ENCODE data around the gene USF2. TPM values are rescaled to one million over a fixed set of nuclear protein-coding genes. Genes with fewer than 3 reads are reported as not detected.

Gene USF2
- total and polyA plus RNA-seq, 2 of the 8 experiments (the other 6 are each of a cell fraction or from before 2014, with no cell fraction given) = 74.1 to 109 TPM

- Histone ChIP-seq H2BK15ac (ENCODE audit: low read length) (no peak overlapping the region), H3K27ac (ENCODE audit: low read depth, low read length) (no peak overlapping the region), H4K20me1 (replicated peaks in 1 of 2; ENCODE audit: control insufficient read depth in 1 of 2, insufficient read depth in 2 of 2, low read length in 2 of 2) (peaks cover 0 to 8% of the 10 kb centered on the region in 2 experiments), H3K4ac (replicated peaks; ENCODE audit: insufficient read length, low read depth, low read length) (no peak overlapping the region), H3K79me1 (ENCODE audit: low read depth, low read length) (peaks cover 3% of the 10 kb centered on the region; the same call in 1 of the 2 replicates), H4K91ac (replicated peaks; ENCODE audit: insufficient read length, low read length) (no peak overlapping the region), H2AK5ac (ENCODE audit: low read depth, low read length) (no peak overlapping the region), H2AFZ (ENCODE audit: low read length) (no peak overlapping the region), H3K14ac (ENCODE audit: insufficient read length) (no peak overlapping the region), H3K9me3 (ENCODE audit: insufficient read depth in 2 of 2, low read depth in 1 of 2, low read length in 1 of 2) (no peaks in the 10 kb centered on the region), H3K36me3 (ENCODE audit: control insufficient read depth in 2 of 4, insufficient read depth in 4 of 4, low read length in 3 of 4) (peaks cover 16 to 28% (median 22%) of the 10 kb centered on the region in 4 experiments), H4K8ac (ENCODE audit: extremely low read depth, insufficient read depth, low read length) (no peak overlapping the region), H2BK120ac (replicated peaks; ENCODE audit: low read depth, low read length) (no peak overlapping the region), H3K4me2 (ENCODE audit: insufficient read depth in 1 of 2, low read depth in 2 of 2, low read length in 2 of 2) (no peak overlapping the region), H3K4me1 (replicated peaks in 1 of 4; ENCODE audit: control insufficient read depth in 3 of 4, insufficient read depth in 4 of 4, low read length in 3 of 4) (peaks cover 0 to 7% (median 3%) of the 10 kb centered on the region in 4 experiments; a peak in 4 of 7 replicates), H3K23me2 (ENCODE audit: low read depth, low read length) (no peaks in the 10 kb centered on the region; the same call in 1 of the 2 replicates), H2BK20ac (ENCODE audit: low read length) (no peak overlapping the region), H3K56ac (replicated peaks; ENCODE audit: insufficient read length, low read depth, low read length) (no peak overlapping the region), H2BK12ac (ENCODE audit: low read depth, low read length) (no peak overlapping the region), H3K79me2 (ENCODE audit: control insufficient read depth in 1 of 2, insufficient read depth in 2 of 2, low read length in 2 of 2) (0 out of 4 replicates have a peak, but pooled peaks cover 0 to 5% of the 10 kb centered on the region in 2 experiments), H3K27me3 (replicated peaks in 1 of 4; ENCODE audit: control insufficient read depth in 3 of 4, extremely low read depth in 1 of 4, insufficient read depth in 3 of 4, low read length in 3 of 4) (no peaks in the 10 kb centered on the region), H4K5ac (ENCODE audit: insufficient read length, low read depth, low read length) (no peak overlapping the region), H2BK5ac (ENCODE audit: low read depth, low read length) (no peak overlapping the region), H3K18ac (ENCODE audit: extremely low read depth, low read length) (no peak overlapping the region), H3K4me3 (ENCODE audit: extremely low read depth in 1 of 4, insufficient read depth in 2 of 4, low read depth in 3 of 4, low read length in 4 of 4) (no peak overlapping the region), H3K9ac (replicated peaks in 1 of 4; ENCODE audit: extremely low read depth in 1 of 4, low read depth in 3 of 4, low read length in 3 of 4) (no peak overlapping the region), H3K23ac (ENCODE audit: insufficient read length) (no peak overlapping the region)
- CTCF ChIA-PET (ENCODE audit: partially characterized antibody) = no interaction called here
- 90% methylated on average over 16 of the region's 16 CpGs; no CpG with 5 or more reads in 1 of the 2 experiments for WGBS, 2 experiments (ENCODE audit: extremely low coverage in 1 of 2, insufficient coverage in 1 of 2, insufficient read length in 1 of 2, insufficient replicate concordance in 2 of 2, low coverage in 1 of 2, low lambda C conversion rate in 2 of 2, missing lambda C conversion rate in 1 of 2)
- POLR2A ChIA-PET (ENCODE audit: partially characterized antibody) = interaction anchor here (0.7 to 3.1 kb wide), 6 partner anchors 8 to 40 kb away, joined by 3 to 15 read pairs (median 4); partner anchors contain the start of gene HAMP
- DNase-seq (ENCODE audit: low read depth in 1 of 2, low spot score in 2 of 2) (no peak), FAIRE-seq (no peak)
- no peak for TF ChIP-seq MAFK (IDR thresholded peaks at IDR 0.05; ENCODE audit: low read depth, low read length)
- TF ChIP-seq POU5F1 (IDR thresholded peaks at IDR 0.05; ENCODE audit: low read depth, low read length) = no peak
- TF ChIP-seq RFX5 (IDR thresholded peaks at IDR 0.05; ENCODE audit: borderline replicate concordance, low read depth, low read length) = no peak
- TF ChIP-seq HDAC2 (IDR thresholded peaks at IDR 0.05; ENCODE audit: borderline replicate concordance in 1 of 2, low read depth in 2 of 2, low read length in 2 of 2) = no peak
- no peak for TF ChIP-seq CTBP2 (IDR thresholded peaks at IDR 0.05; ENCODE audit: borderline replicate concordance, insufficient read depth, insufficient read length, low read length)
- TF ChIP-seq RAD21 (IDR thresholded peaks at IDR 0.05 in 1 of 2, conservative IDR thresholded peaks at IDR 0.05 in 1 of 2; ENCODE audit: low read depth in 2 of 2, low read length in 2 of 2) = no peak
- TF ChIP-seq KDM1A (IDR thresholded peaks at IDR 0.05; ENCODE audit: borderline replicate concordance, low read length) = no peak
- no peak for TF ChIP-seq TEAD4 (IDR thresholded peaks at IDR 0.05; ENCODE audit: low read depth, low read length)
- no peak for TF ChIP-seq JUN (IDR thresholded peaks at IDR 0.05; ENCODE audit: low read depth, low read length)
- TF ChIP-seq SAP30 (IDR thresholded peaks at IDR 0.05; ENCODE audit: insufficient read depth, insufficient replicate concordance, low read length) = no peak
- TF ChIP-seq EP300 (IDR thresholded peaks at IDR 0.05; ENCODE audit: borderline replicate concordance in 1 of 2, low read depth in 2 of 2, low read length in 2 of 2) = no peak
These were observed 3.5 kb downstream of the USF2 start for GRCh38 chr19:35272122-35272719.

Measured in H1 (cell line).